GM19468 (cell line): ENCODE results near the gene SNRPD1.
"Not testable (repeated sequence)": the region's sequence is repeated elsewhere in the genome, so short reads cannot be mapped to it uniquely, and the experiment has no call there.

Experiments
- ATAC-seq: cut with Tn5 transposase; IDR thresholded peaks from one replicate; pipeline ENCODE4 v1.9.1; 2021; ENCODE audit warnings: mild to moderate bottlenecking, moderate library complexity, moderate number of reproducible peaks; ENCODE audit not compliant: unreplicated experiment; ENCODE audit errors: extremely low read depth

Gene SNRPD1

DNA sequence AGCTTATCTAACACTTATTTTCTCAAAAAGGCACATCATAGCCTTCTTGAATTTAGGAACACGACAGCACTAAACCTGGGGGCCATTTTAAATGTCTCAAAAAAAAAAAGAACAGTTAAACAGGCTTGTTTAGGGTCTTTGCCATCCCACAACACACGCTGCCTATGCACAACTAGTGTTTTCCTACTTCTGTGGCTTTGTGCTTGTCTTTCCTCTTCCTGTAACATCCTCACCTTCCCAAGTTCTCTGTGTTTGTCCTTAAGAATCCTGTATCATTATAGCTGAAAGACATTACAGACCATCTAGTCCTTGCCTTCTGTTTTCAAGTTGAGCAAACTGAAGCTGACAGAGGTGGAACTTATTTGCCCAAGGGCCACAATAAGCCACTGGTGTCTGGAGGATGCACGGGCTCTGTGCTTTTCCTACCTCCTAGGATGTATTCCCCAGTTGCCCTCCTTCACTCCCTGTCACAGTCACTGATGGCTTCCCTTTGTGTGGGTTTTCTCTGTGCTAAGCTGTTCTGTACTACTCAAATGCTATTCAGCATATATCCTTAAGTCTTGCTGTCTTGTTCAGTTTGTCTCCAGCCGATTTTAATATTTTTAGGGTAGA is 22.6 kb downstream of the SNRPD1 start:
- no peak for ATAC-seq

DNA sequence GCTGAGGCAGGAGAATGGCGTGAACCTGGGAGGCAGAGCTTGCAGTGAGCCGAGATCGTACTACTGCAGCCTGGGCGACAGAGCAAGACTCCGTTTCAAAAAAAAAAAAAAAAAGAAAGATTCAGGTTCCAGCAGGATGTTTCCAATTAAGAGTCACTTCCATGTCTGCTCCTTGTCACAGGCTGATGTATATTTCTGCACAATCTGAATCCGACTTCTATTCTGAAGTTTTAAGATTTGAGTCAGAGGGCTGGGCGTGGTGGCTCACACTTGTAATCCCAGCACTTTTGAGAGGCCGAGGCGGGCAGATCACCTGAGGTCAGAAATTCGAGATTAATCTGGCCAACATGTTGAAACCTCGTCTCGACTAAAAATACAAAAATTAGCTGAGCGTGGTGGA is 24.7 kb downstream of the SNRPD1 start:
- ATAC-seq, result no peak

GRCh38 chr18:21638822-21639221 is 26.7 kb downstream of the SNRPD1 start:
- ATAC-seq, result no peak

DNA sequence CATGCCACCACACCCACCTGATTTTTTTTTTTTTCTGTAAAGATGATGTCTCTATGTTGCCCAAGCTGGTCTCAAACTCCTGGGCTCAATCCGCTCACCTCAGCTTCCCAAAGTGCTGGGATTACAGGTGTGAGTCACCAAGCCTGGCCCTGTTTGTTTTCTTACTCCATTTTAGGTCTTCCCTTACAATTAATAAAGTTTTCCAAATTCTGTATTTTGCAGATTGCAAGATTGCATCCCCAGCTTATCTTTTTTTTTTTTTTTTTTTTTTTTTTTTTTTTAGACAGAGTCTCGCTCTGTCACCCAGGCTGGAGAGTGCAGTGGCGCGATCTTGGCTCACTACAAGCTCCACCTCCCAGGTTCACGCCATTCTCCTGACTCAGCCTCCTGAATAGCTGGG is 28.3 kb downstream of the SNRPD1 start:
- ATAC-seq, result not testable (repeated sequence)

GRCh38 chr18:21650311-21650710 is 38.2 kb downstream of the SNRPD1 start:
- ATAC-seq, result no peak

GRCh38 chr18:21652073-21652472 is 40.0 kb downstream of the SNRPD1 start:
- no peak for ATAC-seq

DNA sequence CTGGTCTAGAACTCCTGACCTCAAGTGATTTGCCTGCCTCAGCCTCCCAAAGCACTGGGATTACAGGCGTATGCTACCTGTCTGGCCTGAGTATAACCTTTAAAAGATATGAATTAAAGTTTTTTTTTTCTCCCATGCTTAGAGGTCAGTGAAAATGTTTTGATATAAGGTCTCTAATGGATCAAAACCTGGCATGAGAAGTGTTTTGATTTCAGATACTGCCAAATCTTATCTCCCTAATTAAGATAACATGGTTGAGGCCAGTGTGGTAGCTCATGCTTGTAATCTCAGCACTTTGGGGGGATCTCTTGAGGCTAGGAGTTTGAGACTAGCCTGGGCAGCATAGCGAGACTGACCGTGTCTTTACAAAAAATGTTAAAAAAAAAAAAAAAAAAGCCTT is 41.2 kb downstream of the SNRPD1 start:
- no peak for ATAC-seq

- ATAC-seq, result no peak
These were observed 44.3 kb downstream of the SNRPD1 start for GRCh38 chr18:21656402-21656801.

GRCh38 chr18:21660078-21660477 is 48.0 kb downstream of the SNRPD1 start:
- no peak for ATAC-seq

DNA sequence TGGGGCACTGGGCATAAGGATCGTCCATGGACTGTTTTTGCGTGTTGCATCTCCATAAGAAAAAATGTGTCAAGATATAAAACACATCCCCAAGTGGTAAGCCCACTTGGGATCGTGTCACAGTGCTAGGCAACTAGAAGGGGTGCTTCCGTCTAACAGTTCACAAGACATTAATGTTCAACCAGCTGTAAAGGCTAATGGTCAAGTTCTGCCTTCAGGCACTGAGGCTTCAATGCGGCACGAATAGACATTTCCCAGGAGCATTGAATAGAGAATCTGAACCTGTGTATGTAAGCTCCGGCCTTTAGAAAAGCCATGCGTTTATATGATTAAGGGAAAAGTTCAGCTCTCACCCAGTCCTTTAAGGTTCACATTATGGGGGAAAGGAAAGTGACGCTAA is 50.5 kb downstream of the SNRPD1 start:
- ATAC-seq, result no peak

DNA sequence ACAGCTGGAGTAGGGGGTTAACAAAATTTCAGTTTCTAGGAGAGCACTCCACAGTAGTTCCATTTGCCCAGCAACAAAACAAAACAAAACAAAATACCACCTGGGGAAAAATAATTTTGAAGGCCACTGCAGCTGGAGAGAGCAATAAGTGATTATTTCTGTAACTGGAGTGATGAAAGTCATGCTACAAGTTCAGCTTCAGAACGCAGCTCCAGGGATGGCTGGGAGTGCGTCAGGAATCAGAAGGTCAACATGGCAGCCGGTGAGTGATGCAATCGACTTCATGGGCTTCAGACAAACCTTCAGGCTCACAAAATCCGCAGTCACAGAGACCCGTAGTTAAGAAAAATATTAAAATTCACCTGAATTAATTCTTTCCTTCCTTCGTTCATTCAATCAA is 51.5 kb downstream of the SNRPD1 start:
- ATAC-seq, result no peak

DNA sequence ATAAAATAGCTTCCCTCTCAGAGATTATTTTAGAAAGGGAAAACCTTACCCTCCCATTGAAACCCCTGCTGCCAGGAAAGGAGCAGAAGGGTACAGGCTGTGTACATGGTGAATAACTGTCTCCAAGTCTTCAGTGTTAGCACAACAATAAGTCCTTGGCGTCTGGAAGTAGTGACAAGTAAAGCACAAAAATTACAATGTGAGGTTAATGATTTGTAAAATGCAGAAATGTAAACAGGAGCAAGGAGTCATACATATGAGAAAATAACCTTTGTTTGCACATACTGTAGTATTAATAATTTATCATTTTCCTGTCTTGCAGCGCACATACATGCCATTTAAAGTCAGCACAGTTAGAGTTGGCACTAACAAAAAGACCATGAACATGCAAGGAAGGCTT is 52.0 kb downstream of the SNRPD1 start:
- ATAC-seq, result no peak

- no peak for ATAC-seq
These were observed 57.7 kb downstream of the SNRPD1 start for GRCh38 chr18:21669736-21670285.

DNA sequence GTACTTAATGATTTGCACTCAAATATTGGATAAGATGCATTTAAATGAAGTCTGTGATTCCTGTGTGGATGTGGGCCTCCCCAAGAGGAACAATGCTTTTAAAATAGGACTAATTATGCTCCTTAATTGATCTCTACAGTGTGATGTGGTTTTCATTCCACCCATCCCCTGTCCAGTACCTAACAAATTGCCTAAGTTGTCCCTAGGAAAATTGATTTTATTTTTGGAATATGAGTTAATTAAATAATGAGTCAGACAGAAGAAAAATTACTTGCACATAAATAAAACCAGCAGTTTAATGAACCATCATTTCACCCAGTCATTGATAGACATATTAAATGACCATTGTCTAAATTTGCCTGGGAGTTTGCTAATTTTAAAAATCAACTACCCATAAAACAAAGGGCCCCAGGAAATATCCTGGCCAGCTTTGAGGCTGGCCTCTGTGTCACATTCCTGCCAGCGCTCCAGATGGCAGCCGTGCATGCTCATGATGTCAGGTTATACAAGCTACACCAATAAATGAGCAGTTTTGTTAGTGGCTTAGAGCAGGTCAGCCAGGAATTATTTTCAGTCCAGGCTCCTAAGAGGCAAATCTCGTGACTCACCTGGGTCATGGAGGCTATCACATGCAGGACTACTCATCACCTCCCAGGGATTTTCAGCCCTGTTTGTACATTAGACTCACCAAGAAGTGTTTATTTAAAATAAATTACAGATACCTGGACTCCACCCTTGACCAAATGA is 60.6 kb downstream of the SNRPD1 start:
- ATAC-seq, result no peak

DNA sequence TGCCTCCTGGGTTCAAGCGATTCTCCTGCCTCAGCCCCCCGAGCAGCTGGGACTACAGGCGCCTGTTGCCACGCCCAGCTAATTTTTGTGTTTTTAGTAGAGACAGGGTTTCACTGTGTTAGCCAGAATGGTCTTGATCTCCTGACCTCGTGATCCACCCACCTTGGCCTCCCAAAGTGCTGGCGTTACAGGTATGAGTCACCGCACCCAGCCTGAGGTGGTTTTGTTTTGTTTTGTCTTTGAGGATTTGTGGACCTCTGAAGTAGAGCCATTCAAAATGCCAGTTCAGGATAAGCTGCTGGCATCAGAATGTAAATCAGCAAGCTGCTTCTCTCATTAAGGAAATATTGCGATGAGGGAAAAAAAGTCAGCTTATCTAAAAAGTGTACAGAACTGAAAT is 63.2 kb downstream of the SNRPD1 start:
- ATAC-seq, result not testable (repeated sequence)

- no peak for ATAC-seq
These were observed 66.7 kb downstream of the SNRPD1 start for GRCh38 chr18:21678859-21679258.

GRCh38 chr18:21680161-21680560 is 68.0 kb downstream of the SNRPD1 start:
- ATAC-seq, result no peak

- ATAC-seq, result no peak
These were observed 70.4 kb downstream of the SNRPD1 start for GRCh38 chr18:21682371-21683051.
